Aorta (tissue), 5 donors: ENCODE measurements around the gene OR4D11. TPM values are rescaled to one million over a fixed set of nuclear protein-coding genes. Genes with fewer than 3 reads are reported as not detected.

ENCODE experiments used
- ATAC-seq: fragments of 200-7000 bp; cut with Tn5 transposase; one replicate; pipeline ENCODE4 v1.9.1; 2022; ENCODE audit warnings: moderate library complexity; ENCODE audit not compliant: low FRiP score
- DNase-seq, 2 donors: peaks; one replicate each; pipeline ENCODE4 v3.0.0-alpha.2; 2020
- H3K27ac ChIP-seq, 2 donors: one replicate each; pipeline ENCODE4 v1.5.1; 2013; ENCODE audit warnings: low read length in 2 of 2, mild to moderate bottlenecking in 2 of 2, moderate library complexity in 2 of 2, control low read depth in 1 of 2, inconsistent platforms in 1 of 2, low read depth in 1 of 2
- H3K27me3 ChIP-seq, 2 donors: one replicate each; pipeline ENCODE4 v1.6.1; 2013; ENCODE audit warnings: control low read depth in 1 of 2, low read length in 1 of 2, mild to moderate bottlenecking in 1 of 2, moderate library complexity in 1 of 2; ENCODE audit not compliant: insufficient read depth in 2 of 2, control insufficient read depth in 1 of 2
- H3K36me3 ChIP-seq, 2 donors: one replicate each; pipeline ENCODE4 v1.6.1; 2013; ENCODE audit warnings: control low read depth in 1 of 2, low read length in 1 of 2, mild to moderate bottlenecking in 1 of 2; ENCODE audit not compliant: insufficient read depth in 2 of 2, control insufficient read depth in 1 of 2
- H3K4me1 ChIP-seq, 2 donors: one replicate each; pipeline ENCODE4 v1.6.1; 2013; ENCODE audit warnings: low read length in 2 of 2, control low read depth in 1 of 2, mild to moderate bottlenecking in 1 of 2, moderate library complexity in 1 of 2; ENCODE audit not compliant: insufficient read depth in 2 of 2, control insufficient read depth in 1 of 2
- H3K4me3 ChIP-seq, 2 donors: one replicate each; pipeline ENCODE4 v1.5.1; 2013; ENCODE audit warnings: low read length in 2 of 2, control low read depth in 1 of 2, mild to moderate bottlenecking in 1 of 2
- H3K9me3 ChIP-seq: one replicate; pipeline ENCODE4 v1.6.1; 2013; ENCODE audit warnings: mild to moderate bottlenecking, low read length; ENCODE audit not compliant: control insufficient read depth
- WGBS, 2 donors: extraction: QIAGEN DNeasy Blood & Tissue Kit; methylation state at CpG; one replicate each; pipeline ENCODE4 v1.1.7; 2013; 5-methylcytosine and 5-hydroxymethylcytosine counted together
- intact Hi-C, 2 donors: fragments of 100-400 bp; cut with DNase I; formaldehyde crosslinking; loops; one replicate each; pipeline versions ENCODE4 v1.14.2 to v1.15.0; 2022
- polyA plus RNA-seq, 2 donors: library from polyadenylated mRNA; stranded (reverse); fragments of 200-250 nt; gene quantifications; one replicate each; pipeline ENCODE4 v1.2.3, GENCODE V29; 2013
- total RNA-seq, 2 donors: library from RNA; stranded (reverse); fragmentation: NEBNext Ultra II Directional; extraction: Animal tissue kit (Norgen Biotek cat#: 25700); gene quantifications; one replicate each; pipeline ENCODE4 v1.2.1, GENCODE V29; 2021
- donor health status: healthy with polysubstance abuse.
- donor health status: Bipolar disorder and iron deficiency.
- donor health status: DM: no; HTN: no; CAD: no.
- donor health status: DM: no; HTN: no; CAD: no.
- donor health status: DM: yes; HTN: yes; CAD: no.

The OR4D11 gene
- total and polyA plus RNA-seq, 4 donors, result not detected

- WGBS, 2 donors, result 8 to 11% methylated on average over 29 to 30 of the region's 30 CpGs
- no peaks in the 10 kb centered on the region for H3K27me3 ChIP-seq
- peak overlapping the region; percentile 83 to 93 for H3K4me3 ChIP-seq
- H3K27ac ChIP-seq, result peak overlapping the region in 1 of 2 donors; percentile 66
- DNase-seq (no peak), ATAC-seq (peak; percentile 83)
- no peaks in the 10 kb centered on the region for H3K9me3 ChIP-seq
- no peaks in the 10 kb centered on the region for H3K4me1 ChIP-seq
- intact Hi-C loops, result loop anchor here (1.0 to 10.0 kb wide), 4 partner anchors 8 to 205 kb away; partner anchors contain the start of genes STX3 (in 2 of the 2) and OSBP (in 1 of the 2)
- H3K36me3 ChIP-seq, result no peaks in the 10 kb centered on the region
Observed at GRCh38 chr11:59551659-59552521, 48.5 kb downstream of the OR4D11 start.

DNA sequence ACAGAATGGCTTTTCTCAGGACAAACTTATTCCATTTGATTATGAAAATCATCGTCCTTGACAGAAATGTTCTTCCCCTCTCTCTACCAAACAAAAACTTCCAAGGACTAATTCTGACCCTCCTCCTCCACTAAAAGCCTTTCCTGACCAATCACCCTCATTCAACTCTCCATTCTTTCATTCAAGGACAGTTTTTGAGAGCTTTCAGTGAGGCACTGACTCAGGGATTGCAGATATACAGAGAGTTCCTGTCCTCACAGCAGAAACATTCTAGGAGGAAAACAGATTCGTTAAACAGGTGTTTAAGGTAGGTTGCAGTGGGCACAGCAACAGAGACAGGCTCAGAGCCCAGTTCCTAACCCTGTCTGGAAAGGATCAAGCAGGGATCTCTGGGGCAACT, 49.5 kb downstream of the OR4D11 start:
- H3K27me3 ChIP-seq, result no peaks in the 10 kb centered on the region
- intact Hi-C loops, result loop anchor here (5.0 to 10.0 kb wide), 3 partner anchors 64 to 204 kb away; partner anchors contain the start of genes STX3 (in 2 of the 2) and OSBP (in 1 of the 2)
- no peaks in the 10 kb centered on the region for H3K9me3 ChIP-seq
- no peak overlapping the region for H3K27ac ChIP-seq
- 61 to 63% methylated on average over 2 of the region's 2 CpGs for WGBS, 2 donors
- DNase-seq, result no peak
- no peak for ATAC-seq
- H3K4me3 ChIP-seq, result no peak overlapping the region
- H3K4me1 ChIP-seq, result no peaks in the 10 kb centered on the region
- H3K36me3 ChIP-seq, result no peaks in the 10 kb centered on the region

DNA sequence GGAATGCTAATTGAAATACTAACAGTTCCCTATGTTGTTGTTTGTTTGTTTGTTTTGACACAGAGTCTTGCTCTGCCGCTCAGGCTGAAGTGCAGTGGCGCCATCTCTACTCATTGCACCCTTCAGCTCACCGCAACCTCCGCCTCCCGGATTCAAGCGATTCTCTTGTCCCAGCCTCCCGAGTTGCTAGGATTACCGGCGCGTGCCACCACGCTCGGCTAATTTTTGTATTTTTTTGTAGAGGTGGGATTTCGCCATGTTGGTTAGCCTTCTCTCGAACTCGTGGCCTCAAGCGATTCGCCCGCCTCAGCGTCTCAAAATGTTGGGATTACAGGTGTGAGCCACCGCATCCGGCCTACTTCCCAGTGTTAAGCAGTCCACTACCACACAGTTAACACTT, 49.9 kb downstream of the OR4D11 start:
- H3K4me1 ChIP-seq, result no peaks in the 10 kb centered on the region
- intact Hi-C loops, result loop anchor here (5.0 to 10.0 kb wide), 3 partner anchors 64 to 204 kb away; partner anchors contain the start of genes STX3 (in 2 of the 2) and OSBP (in 1 of the 2)
- H3K27me3 ChIP-seq, result no peaks in the 10 kb centered on the region
- DNase-seq (no peak), ATAC-seq (no peak)
- H3K27ac ChIP-seq, result no peak overlapping the region
- H3K4me3 ChIP-seq, result no peak overlapping the region
- WGBS, 2 donors, result 96 to 97% methylated on average over 21 of the region's 21 CpGs
- H3K9me3 ChIP-seq, result no peaks in the 10 kb centered on the region
- H3K36me3 ChIP-seq, result no peaks in the 10 kb centered on the region

Other genes with a start within 250 kb of the OR4D11 start
- gene OR5AN1, start 144.7 kb upstream of the OR4D11 start, total RNA-seq, result not detected
- gene OR5AN1, start 144.7 kb upstream of the OR4D11 start, polyA plus RNA-seq, result not detected
- gene OR5A2, start 77.2 kb upstream of the OR4D11 start, total RNA-seq, result not detected
- gene OR5A2, start 77.2 kb upstream of the OR4D11 start, polyA plus RNA-seq, result not detected
- not detected for gene OR5A1, start 67.1 kb upstream of the OR4D11 start, total RNA-seq
- gene OR5A1, start 67.1 kb upstream of the OR4D11 start, polyA plus RNA-seq, result not detected
- gene OR4D6, start 46.6 kb upstream of the OR4D11 start, total RNA-seq, result not detected
- not detected for gene OR4D6, start 46.6 kb upstream of the OR4D11 start, polyA plus RNA-seq
- not detected for gene OR4D10, start 30.3 kb upstream of the OR4D11 start, total RNA-seq
- not detected for gene OR4D10, start 30.3 kb upstream of the OR4D11 start, polyA plus RNA-seq
- not detected for gene OR4D9, start 8.0 kb downstream of the OR4D11 start, total RNA-seq
- gene OR4D9, start 8.0 kb downstream of the OR4D11 start, polyA plus RNA-seq, result not detected
- gene OSBP, start 112.2 kb downstream of the OR4D11 start, total RNA-seq, result 10 to 100 TPM; 40.4 to 42.4 TPM
- gene OSBP, start 112.2 kb downstream of the OR4D11 start, polyA plus RNA-seq, result 10 to 100 TPM; 15.0 to 19.5 TPM
- 10 to 100 TPM; 23.7 to 29.6 TPM for gene PATL1, start 165.5 kb downstream of the OR4D11 start, total RNA-seq
- gene PATL1, start 165.5 kb downstream of the OR4D11 start, polyA plus RNA-seq, result 1 to 10 TPM; 8.2 to 9.6 TPM
- not detected for gene OR10V1, start 210.3 kb downstream of the OR4D11 start, total RNA-seq
- not detected for gene OR10V1, start 210.3 kb downstream of the OR4D11 start, polyA plus RNA-seq